HepG2 (cell line): ENCODE data around the gene AUH. TPM values are rescaled to one million over a fixed set of nuclear protein-coding genes. Genes with fewer than 3 reads are reported as not detected.

Experiments
- ARNT2 ChIP-seq: sonication (generic); formaldehyde crosslinking; IDR thresholded peaks from 2 replicates; pipeline ENCODE4 v1.8.0; 2022; ENCODE audit warnings: mild to moderate bottlenecking, low read depth, missing genetic modification reagents, moderate library complexity
- DPF2 ChIP-seq: sonication (generic); formaldehyde crosslinking; IDR thresholded peaks from 2 replicates; pipeline ENCODE4 v1.4.0; 2020; ENCODE audit warnings: mild to moderate bottlenecking, low read depth, missing genetic modification reagents, borderline replicate concordance
- HOXA5 ChIP-seq: sonication (generic); formaldehyde crosslinking; IDR thresholded peaks from 2 replicates; pipeline ENCODE4 v1.4.0; 2020; ENCODE audit warnings: missing genetic modification reagents
- KDM5A ChIP-seq: fragments of 200-600 bp; sonication (generic); IDR thresholded peaks from 2 replicates; pipeline ENCODE4 v1.7.0; 2018; ENCODE audit warnings: antibody characterized with exemption, mild to moderate bottlenecking, low read length, borderline replicate concordance
- NR1H2 ChIP-seq: sonication (generic); formaldehyde crosslinking; IDR thresholded peaks from 2 replicates; pipeline ENCODE4 v1.8.1; 2022; ENCODE audit warnings: low read depth, missing genetic modification reagents, borderline replicate concordance
- SRSF4 ChIP-seq: fragments of 200-400 bp; formaldehyde crosslinking; IDR thresholded peaks from one replicate; pipeline ENCODE4 v1.6.1; 2018; ENCODE audit warnings: mild to moderate bottlenecking, low read depth, low read length, moderate library complexity; ENCODE audit not compliant: poor library complexity, severe bottlenecking
- SSRP1 ChIP-seq: IDR thresholded peaks from 2 replicates; pipeline ENCODE4 v1.6.1; 2016; ENCODE audit warnings: control low read depth
- TOE1 ChIP-seq: sonication (generic); formaldehyde crosslinking; IDR thresholded peaks from 2 replicates; pipeline ENCODE4 v1.4.0; 2020; ENCODE audit warnings: mild to moderate bottlenecking, missing genetic modification reagents
- U2AF1 ChIP-seq: fragments of 200-400 bp; formaldehyde crosslinking; optimal IDR thresholded peaks from 2 replicates; pipeline ENCODE3; 2017; ENCODE audit warnings: mild to moderate bottlenecking, low read depth, low read length
- ZNF3 ChIP-seq: IDR thresholded peaks from 2 replicates; pipeline ENCODE4 v1.7.0; 2017; ENCODE audit warnings: inconsistent platforms
- ZNF367 ChIP-seq: sonication (generic); formaldehyde crosslinking; IDR thresholded peaks from 2 replicates; pipeline ENCODE4 v1.4.0; 2020; ENCODE audit warnings: missing genetic modification reagents, borderline replicate concordance
- ZNF558 ChIP-seq: sonication (generic); formaldehyde crosslinking; IDR thresholded peaks from 2 replicates; pipeline ENCODE4 v1.9.0; 2022; ENCODE audit warnings: mild to moderate bottlenecking, missing genetic modification reagents, borderline replicate concordance
- ZNF605 ChIP-seq: sonication (generic); formaldehyde crosslinking; IDR thresholded peaks from 2 replicates; pipeline ENCODE4 v1.8.0; 2022; ENCODE audit warnings: mild to moderate bottlenecking, missing genetic modification reagents
- ZNF660 ChIP-seq: sonication (generic); formaldehyde crosslinking; IDR thresholded peaks from 2 replicates; pipeline ENCODE4 v1.5.1; 2020; ENCODE audit warnings: mild to moderate bottlenecking, low read depth, missing genetic modification reagents, borderline replicate concordance
- ZNF772 ChIP-seq: sonication (generic); formaldehyde crosslinking; IDR thresholded peaks from 2 replicates; pipeline ENCODE4 v1.5.0; 2020; ENCODE audit warnings: mild to moderate bottlenecking, missing genetic modification reagents
- polyA plus RNA-seq, 8 experiments: library from polyadenylated mRNA; depleted of rRNA in 3 of 8; stranded (reverse) in 7 of 8; unstranded in 1 of 8; fragments of >200 nt; fragmentation: Illumina TruSeq in 4 of 8; extraction: Trizol in 4 of 8; gene quantifications; 2 replicates each; pipeline versions ENCODE4 v1.2.1 to v1.2.3, GENCODE V29; 2011 to 2016; ENCODE audit warnings: low read depth in 4 of 8, missing spikeins in 1 of 8, mixed read lengths in 1 of 8; ENCODE audit not compliant: insufficient read depth in 1 of 8
- total RNA-seq, 5 experiments: library from RNA; depleted of rRNA; stranded (reverse); fragments of >200 nt; fragmentation: Illumina TruSeq; extraction: Trizol; gene quantifications; 2 replicates each; pipeline ENCODE4 v1.2.3, GENCODE V29; 2016; ENCODE audit warnings: low read depth in 1 of 5
- TF ChIP-seq, protein P1 (sequence below), 2 experiments: sonication (generic) in 1 of 2; formaldehyde crosslinking in 1 of 2; IDR thresholded peaks; 2 replicates each; pipeline versions ENCODE4 v1.5.1 to v1.6.1; 2011 to 2020; ENCODE audit warnings: borderline replicate concordance in 1 of 2, low read depth in 1 of 2, low read length in 1 of 2, mild to moderate bottlenecking in 1 of 2, missing genetic modification reagents in 1 of 2, moderate library complexity in 1 of 2
- TF ChIP-seq, protein P2 (sequence below): sonication (generic); formaldehyde crosslinking; conservative IDR thresholded peaks from 2 replicates; pipeline ENCODE4 v1.4.0; 2020; ENCODE audit warnings: missing genetic modification reagents
- TF ChIP-seq, protein P3 (sequence below): sonication (generic); formaldehyde crosslinking; IDR thresholded peaks from 2 replicates; pipeline ENCODE4 v1.4.0; 2020; ENCODE audit warnings: missing genetic modification reagents
- TF ChIP-seq, protein P4 (sequence below): sonication (generic); formaldehyde crosslinking; IDR thresholded peaks from 2 replicates; pipeline ENCODE4 v1.4.0; 2020; ENCODE audit warnings: mild to moderate bottlenecking, missing genetic modification reagents

Gene AUH
- total and polyA plus RNA-seq, 2 of the 13 experiments (the other 11 are each of a cell fraction or from before 2014, with no cell fraction given): 25.8 to 31.9 TPM

DNA sequence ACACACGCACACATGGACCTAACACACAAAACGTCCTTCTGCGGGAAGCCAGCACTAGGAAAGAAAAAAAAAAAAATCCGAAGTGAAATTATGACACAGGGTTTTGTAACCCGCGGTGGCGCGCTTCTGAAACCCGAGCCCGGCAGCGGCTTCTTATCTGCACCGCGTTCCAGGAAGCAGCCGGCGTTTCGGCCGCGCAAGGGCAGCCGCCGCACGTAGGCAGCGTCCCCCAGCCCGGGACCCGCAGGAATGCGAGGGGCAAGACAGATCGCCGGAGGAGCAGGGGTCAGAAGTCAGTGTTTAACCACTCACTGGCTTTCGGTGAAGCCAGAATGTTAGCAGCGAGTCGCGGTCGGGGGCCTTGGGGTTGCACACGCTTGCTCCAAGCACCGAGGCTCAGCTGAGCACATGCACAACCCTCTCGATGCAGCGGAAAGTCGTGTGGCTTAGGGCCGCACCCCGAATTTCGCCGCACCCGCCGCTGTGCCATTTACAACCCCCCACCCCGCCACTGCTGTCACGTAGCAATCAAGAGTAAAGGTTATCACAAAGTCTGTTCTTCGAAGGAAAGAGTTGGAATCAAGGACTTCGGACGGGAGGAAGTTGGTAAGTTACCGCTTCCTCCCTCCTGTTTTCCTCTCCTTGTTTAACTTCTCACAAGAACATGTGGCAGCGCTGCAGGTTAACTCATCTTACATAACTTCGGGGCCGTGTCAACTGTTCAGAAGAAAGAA lies 167.9 kb downstream of the AUH start (continued):
- TF ChIP-seq, protein P1, sequence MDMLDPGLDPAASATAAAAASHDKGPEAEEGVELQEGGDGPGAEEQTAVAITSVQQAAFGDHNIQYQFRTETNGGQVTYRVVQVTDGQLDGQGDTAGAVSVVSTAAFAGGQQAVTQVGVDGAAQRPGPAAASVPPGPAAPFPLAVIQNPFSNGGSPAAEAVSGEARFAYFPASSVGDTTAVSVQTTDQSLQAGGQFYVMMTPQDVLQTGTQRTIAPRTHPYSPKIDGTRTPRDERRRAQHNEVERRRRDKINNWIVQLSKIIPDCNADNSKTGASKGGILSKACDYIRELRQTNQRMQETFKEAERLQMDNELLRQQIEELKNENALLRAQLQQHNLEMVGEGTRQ (IDR thresholded peaks at IDR 0.05; ENCODE audit: low read depth, low read length): no peak
- TF ChIP-seq, protein P1 (CRISPR knock-in tag; IDR thresholded peaks at IDR 0.05; ENCODE audit: borderline replicate concordance): peak; percentile 64
- TF ChIP-seq KDM5A (no peak), ZNF3 (peak; percentile 56; the same call in 1 of the 2 replicates), SRSF4 (peak; percentile 86), SSRP1 (peak; percentile 35; the same call in 1 of the 2 replicates), ZNF660 (no peak), DPF2 (CRISPR knock-in tag) (no peak; the same call in 1 of the 2 replicates), NR1H2 (CRISPR knock-in tag) (no peak), ZNF772 (CRISPR knock-in tag) (peak; percentile 88), ZNF367 (peak; percentile 90; the same call in 1 of the 2 replicates), ZNF605 (CRISPR knock-in tag) (peak; percentile 46), TOE1 (CRISPR knock-in tag) (no peak), U2AF1 (no peak), ZNF558 (peak; percentile 95; the same call in 1 of the 2 replicates), HOXA5 (CRISPR knock-in tag) (peak; percentile 96), ARNT2 (CRISPR knock-in tag) (peak; percentile 90; the same call in 1 of the 2 replicates)
- TF ChIP-seq, protein P2, sequence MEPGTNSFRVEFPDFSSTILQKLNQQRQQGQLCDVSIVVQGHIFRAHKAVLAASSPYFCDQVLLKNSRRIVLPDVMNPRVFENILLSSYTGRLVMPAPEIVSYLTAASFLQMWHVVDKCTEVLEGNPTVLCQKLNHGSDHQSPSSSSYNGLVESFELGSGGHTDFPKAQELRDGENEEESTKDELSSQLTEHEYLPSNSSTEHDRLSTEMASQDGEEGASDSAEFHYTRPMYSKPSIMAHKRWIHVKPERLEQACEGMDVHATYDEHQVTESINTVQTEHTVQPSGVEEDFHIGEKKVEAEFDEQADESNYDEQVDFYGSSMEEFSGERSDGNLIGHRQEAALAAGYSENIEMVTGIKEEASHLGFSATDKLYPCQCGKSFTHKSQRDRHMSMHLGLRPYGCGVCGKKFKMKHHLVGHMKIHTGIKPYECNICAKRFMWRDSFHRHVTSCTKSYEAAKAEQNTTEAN (CRISPR knock-in tag): peak; percentile 94
- TF ChIP-seq, protein P3, sequence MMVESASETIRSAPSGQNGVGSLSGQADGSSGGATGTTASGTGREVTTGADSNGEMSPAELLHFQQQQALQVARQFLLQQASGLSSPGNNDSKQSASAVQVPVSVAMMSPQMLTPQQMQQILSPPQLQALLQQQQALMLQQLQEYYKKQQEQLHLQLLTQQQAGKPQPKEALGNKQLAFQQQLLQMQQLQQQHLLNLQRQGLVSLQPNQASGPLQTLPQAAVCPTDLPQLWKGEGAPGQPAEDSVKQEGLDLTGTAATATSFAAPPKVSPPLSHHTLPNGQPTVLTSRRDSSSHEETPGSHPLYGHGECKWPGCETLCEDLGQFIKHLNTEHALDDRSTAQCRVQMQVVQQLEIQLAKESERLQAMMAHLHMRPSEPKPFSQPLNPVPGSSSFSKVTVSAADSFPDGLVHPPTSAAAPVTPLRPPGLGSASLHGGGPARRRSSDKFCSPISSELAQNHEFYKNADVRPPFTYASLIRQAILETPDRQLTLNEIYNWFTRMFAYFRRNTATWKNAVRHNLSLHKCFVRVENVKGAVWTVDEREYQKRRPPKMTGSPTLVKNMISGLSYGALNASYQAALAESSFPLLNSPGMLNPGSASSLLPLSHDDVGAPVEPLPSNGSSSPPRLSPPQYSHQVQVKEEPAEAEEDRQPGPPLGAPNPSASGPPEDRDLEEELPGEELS (CRISPR knock-in tag): peak; percentile 83
- TF ChIP-seq, protein P4, sequence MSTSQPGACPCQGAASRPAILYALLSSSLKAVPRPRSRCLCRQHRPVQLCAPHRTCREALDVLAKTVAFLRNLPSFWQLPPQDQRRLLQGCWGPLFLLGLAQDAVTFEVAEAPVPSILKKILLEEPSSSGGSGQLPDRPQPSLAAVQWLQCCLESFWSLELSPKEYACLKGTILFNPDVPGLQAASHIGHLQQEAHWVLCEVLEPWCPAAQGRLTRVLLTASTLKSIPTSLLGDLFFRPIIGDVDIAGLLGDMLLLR (CRISPR knock-in tag): peak; percentile 92
